Measurements from ENCODE around the gene CPEB3.

CPEB3 gene

DNA sequence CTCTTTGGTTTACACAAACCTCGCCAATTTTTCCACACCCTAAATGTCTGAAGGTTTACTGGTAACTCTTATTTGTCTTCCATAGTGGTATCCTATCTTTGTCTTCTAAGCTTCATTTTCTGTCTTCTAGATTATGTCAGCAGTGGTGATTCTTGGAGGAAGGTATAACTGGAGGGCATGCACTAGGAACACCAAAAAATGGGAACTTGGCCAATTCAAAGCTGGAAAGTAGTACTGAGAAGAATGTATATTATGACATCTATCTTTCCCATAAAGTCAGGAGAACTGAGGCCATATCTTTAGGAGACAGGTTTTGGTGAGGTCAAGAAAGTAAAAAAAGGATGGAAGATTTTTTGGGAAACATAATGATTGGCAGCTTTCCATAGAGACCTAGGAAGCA, 113.3 kb downstream of the CPEB3 start:
- no peaks in the 10 kb centered on the region for H3K9me3 ChIP-seq (ENCODE audit: control insufficient read depth, low read length)
- WGBS, 2 experiments (ENCODE audit: insufficient coverage in 2 of 2) = 80% methylated on average over 1 of the region's 1 CpG; no CpG with 5 or more reads in 1 of the 2 experiments
- H3K36me3 ChIP-seq (ENCODE audit: control insufficient read depth, insufficient read depth, low read length) = no peaks in the 10 kb centered on the region
- no peak overlapping the region for H3K4me3 ChIP-seq (ENCODE audit: extremely low read depth, insufficient read depth, low read length, poor library complexity, severe bottlenecking)
- H3K4me1 ChIP-seq (ENCODE audit: control insufficient read depth, insufficient read depth, low read length, poor library complexity, severe bottlenecking) = no peaks in the 10 kb centered on the region
- H3K27ac ChIP-seq (ENCODE audit: low read depth, low read length, severe bottlenecking) = no peak overlapping the region

DNA sequence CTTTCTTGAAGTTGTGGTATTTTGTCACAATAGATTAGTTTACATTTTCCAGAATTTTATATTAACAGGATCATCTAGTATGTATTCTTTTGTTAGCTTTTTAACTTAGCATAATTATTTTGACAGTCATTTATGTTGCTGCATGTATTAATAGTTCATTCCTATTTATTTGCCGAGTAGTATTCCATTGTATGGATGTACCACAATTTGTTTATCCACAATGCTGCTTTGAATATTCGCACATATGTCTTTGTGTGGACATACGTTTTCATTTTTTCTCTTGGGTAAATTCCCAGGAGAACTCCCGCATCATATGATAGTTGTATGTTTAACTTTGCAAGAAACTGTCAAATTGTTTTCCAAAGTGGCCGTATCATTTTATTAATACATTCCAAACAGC, 115.7 kb downstream of the CPEB3 start:
- H3K4me3 ChIP-seq (ENCODE audit: extremely low read depth, insufficient read depth, low read length, poor library complexity, severe bottlenecking) = no peak overlapping the region
- WGBS, 2 experiments (ENCODE audit: insufficient coverage in 2 of 2) = 79 to 94% methylated on average over 3 to 4 of the region's 5 CpGs

DNA sequence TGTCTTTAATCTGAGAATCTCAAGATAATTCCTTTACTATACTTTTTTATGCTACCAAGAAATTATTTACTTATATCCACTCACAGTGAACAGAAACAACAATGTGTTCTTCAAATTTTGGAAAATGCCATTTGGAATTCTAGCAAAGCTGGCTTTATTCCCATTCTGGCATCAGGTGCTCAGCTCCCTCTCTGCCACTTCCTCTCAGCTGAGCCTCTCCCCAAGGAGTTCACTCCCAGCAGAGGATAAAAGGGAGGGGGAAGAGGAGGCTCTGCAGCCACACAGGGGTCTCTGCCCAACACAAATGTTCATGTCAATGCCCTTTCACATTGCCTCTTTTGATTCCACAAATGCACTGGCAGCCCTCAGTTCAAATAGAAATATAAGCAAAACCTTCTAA, 116.9 kb downstream of the CPEB3 start:
- Histone ChIP-seq H3K36me3 (ENCODE audit: control insufficient read depth, insufficient read depth, low read length) (no peaks in the 10 kb centered on the region), H3K27ac (ENCODE audit: low read depth, low read length, severe bottlenecking) (no peak overlapping the region), H3K4me1 (ENCODE audit: control insufficient read depth, insufficient read depth, low read length, poor library complexity, severe bottlenecking) (no peaks in the 10 kb centered on the region), H3K4me3 (ENCODE audit: extremely low read depth, insufficient read depth, low read length, poor library complexity, severe bottlenecking) (no peak overlapping the region), H3K9me3 (ENCODE audit: control insufficient read depth, low read length) (no peaks in the 10 kb centered on the region)

More for the DNA sequence above, 115.7 kb downstream of the CPEB3 start:
- Histone ChIP-seq H3K36me3 (ENCODE audit: control insufficient read depth, insufficient read depth, low read length) (no peaks in the 10 kb centered on the region), H3K27ac (ENCODE audit: low read depth, low read length, severe bottlenecking) (no peak overlapping the region), H3K9me3 (ENCODE audit: control insufficient read depth, low read length) (no peaks in the 10 kb centered on the region), H3K4me1 (ENCODE audit: control insufficient read depth, insufficient read depth, low read length, poor library complexity, severe bottlenecking) (no peaks in the 10 kb centered on the region)

DNA sequence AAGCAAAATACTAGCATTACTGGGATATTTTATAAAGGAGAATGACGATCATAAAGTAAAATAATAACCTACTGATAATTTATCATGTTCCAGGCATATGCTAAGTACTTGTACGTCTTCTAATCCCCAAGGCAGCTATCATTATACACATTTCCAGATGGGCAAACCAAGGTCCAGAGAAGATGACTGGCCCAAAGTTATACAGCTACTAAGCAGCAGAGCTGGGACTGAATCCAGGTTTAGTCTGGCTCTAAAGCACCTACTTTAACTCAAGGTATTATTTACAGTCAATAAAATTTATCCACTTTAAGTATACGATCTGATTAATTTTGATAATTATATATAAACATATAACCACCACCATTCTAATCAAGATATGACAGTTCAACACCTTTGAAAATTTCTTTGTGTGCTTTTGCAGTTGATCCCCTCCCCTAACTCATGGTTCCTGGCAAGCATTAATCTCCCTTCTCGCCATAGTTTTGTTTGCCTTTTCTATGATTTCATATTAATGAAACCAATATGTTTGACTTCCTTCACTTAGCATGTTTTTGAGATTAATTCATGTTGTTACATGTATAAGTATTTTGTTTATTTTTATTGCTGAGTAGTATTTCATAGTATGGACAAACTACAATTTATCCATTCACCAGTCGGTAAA, 126.7 kb downstream of the CPEB3 start:
- no peaks in the 10 kb centered on the region for H3K4me1 ChIP-seq (ENCODE audit: control insufficient read depth, insufficient read depth, low read length, poor library complexity, severe bottlenecking)
- peaks cover 10% of the 10 kb centered on the region for H3K9me3 ChIP-seq (ENCODE audit: control insufficient read depth, low read length)
- no peak overlapping the region for H3K27ac ChIP-seq (ENCODE audit: low read depth, low read length, severe bottlenecking)
- 87 to 100% methylated on average over 1 to 2 of the region's 5 CpGs for WGBS, 2 experiments (ENCODE audit: insufficient coverage in 2 of 2)
- no peak overlapping the region for H3K4me3 ChIP-seq (ENCODE audit: extremely low read depth, insufficient read depth, low read length, poor library complexity, severe bottlenecking)
- no peaks in the 10 kb centered on the region for H3K36me3 ChIP-seq (ENCODE audit: control insufficient read depth, insufficient read depth, low read length)

DNA sequence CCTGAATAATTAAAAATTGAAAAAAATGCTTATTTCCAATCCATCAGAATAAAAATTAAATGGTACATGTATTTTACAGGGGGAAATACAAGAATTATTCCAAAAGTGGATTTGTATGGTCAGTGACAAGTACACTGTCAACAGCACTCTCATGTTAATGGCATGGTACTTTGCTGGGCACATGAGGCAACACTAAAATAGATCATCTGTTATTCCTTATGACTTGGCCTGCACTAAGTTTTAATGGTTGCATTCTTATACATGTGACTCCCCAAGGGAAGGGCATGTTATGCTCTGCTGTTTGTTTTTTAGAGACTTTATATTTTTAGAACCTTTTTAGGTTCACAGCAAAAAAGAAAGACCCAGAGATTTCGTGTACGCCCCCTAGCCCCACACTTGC, 128.3 kb downstream of the CPEB3 start:
- WGBS, 2 experiments (ENCODE audit: insufficient coverage in 2 of 2) = no CpG with 5 or more reads among the region's 2 CpGs
- Histone ChIP-seq H3K4me3 (ENCODE audit: extremely low read depth, insufficient read depth, low read length, poor library complexity, severe bottlenecking) (no peak overlapping the region), H3K36me3 (ENCODE audit: control insufficient read depth, insufficient read depth, low read length) (no peaks in the 10 kb centered on the region), H3K9me3 (ENCODE audit: control insufficient read depth, low read length) (peaks cover 10% of the 10 kb centered on the region), H3K27ac (ENCODE audit: low read depth, low read length, severe bottlenecking) (no peak overlapping the region), H3K4me1 (ENCODE audit: control insufficient read depth, insufficient read depth, low read length, poor library complexity, severe bottlenecking) (no peaks in the 10 kb centered on the region)

DNA sequence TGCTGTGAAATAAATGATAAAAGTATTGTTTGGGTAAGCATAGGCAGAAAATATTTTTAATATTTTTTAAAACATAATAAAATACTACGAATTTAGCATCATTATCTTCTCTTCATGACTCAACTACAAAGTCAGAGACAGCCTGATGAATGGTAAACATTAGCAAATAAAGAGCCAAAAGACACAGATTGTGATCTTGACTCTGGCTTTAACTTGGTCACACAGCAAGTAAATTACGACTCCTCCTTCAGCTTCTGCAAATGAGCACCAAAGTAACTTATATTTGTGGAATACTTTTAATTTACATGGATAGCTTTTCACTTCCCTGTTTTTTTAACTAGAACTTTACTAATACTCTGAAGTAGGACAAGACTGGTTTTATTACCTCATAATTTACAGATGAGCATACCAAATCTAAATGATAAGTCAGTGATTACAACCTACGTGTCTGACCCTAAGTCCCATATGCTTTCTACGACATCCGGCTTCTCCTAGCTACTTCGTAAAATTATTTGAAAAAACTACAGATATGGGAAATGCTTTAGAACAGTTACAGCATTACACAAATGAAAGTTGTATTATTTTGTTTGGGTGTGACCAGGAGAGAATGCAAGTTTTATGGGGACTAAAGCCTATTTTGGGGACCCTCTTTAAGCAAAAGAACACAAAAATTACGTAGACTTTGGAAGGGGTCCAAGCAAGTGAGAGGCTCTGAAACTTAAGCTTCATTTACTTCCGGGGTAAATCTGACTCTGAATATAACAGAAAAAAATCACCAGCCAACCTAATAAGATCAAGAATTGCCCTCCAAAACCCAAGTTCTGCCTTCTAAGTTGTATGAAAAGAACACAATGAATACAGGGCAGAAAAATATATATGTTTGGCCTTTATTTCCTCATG, 133.8 kb downstream of the CPEB3 start:
- 90 to 91% methylated on average over 2 to 4 of the region's 8 CpGs for WGBS, 2 experiments (ENCODE audit: insufficient coverage in 2 of 2)
- no peak overlapping the region for H3K27ac ChIP-seq (ENCODE audit: low read depth, low read length, severe bottlenecking)
- H3K4me3 ChIP-seq (ENCODE audit: extremely low read depth, insufficient read depth, low read length, poor library complexity, severe bottlenecking) = no peak overlapping the region
- H3K9me3 ChIP-seq (ENCODE audit: control insufficient read depth, low read length) = no peaks in the 10 kb centered on the region
- H3K36me3 ChIP-seq (ENCODE audit: control insufficient read depth, insufficient read depth, low read length) = no peaks in the 10 kb centered on the region
- H3K4me1 ChIP-seq (ENCODE audit: control insufficient read depth, insufficient read depth, low read length, poor library complexity, severe bottlenecking) = no peaks in the 10 kb centered on the region

DNA sequence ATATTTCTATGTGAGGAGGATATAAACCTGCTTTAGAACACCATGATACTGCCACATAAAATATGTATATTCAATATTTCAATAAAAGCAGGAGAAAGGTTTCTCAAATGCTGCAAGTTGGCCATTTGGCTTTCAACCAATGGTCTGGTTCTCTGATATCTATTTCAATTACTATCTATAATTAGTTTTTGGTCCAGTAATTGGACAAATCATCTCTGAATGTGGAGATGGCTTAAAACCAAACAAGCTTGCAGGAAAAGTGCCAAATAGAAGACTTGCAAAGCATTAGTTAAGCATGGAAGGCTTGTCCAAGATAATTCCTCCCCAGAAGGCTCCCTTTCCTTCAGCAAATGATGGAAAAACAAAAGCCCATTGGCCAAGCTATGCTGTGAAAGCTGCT, 140.1 kb downstream of the CPEB3 start:
- H3K36me3 ChIP-seq (ENCODE audit: control insufficient read depth, insufficient read depth, low read length) = no peaks in the 10 kb centered on the region
- no peak overlapping the region for H3K27ac ChIP-seq (ENCODE audit: low read depth, low read length, severe bottlenecking)
- H3K9me3 ChIP-seq (ENCODE audit: control insufficient read depth, low read length) = no peaks in the 10 kb centered on the region
- H3K4me3 ChIP-seq (ENCODE audit: extremely low read depth, insufficient read depth, low read length, poor library complexity, severe bottlenecking) = no peak overlapping the region
- H3K4me1 ChIP-seq (ENCODE audit: control insufficient read depth, insufficient read depth, low read length, poor library complexity, severe bottlenecking) = no peaks in the 10 kb centered on the region

DNA sequence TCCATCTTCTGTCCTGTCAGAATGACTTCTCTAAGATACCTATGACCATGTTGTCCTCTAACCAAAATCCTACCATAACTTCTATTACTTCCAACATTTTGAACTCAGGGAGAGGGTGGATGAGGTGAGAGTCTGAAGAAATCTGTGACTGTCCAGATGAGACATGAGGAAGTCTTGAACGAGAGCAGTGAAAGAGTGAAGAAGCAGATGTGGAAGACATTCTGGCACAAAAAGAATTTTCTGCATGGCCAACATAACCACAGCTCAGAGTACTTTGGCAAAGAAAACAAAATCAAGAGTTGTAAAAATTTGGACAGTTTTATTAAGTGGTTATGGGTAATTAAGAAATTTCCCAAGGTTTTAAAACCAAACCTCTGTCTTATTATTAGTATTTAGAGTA, 141.6 kb downstream of the CPEB3 start:
- Histone ChIP-seq H3K27ac (ENCODE audit: low read depth, low read length, severe bottlenecking) (no peak overlapping the region), H3K4me1 (ENCODE audit: control insufficient read depth, insufficient read depth, low read length, poor library complexity, severe bottlenecking) (no peaks in the 10 kb centered on the region), H3K36me3 (ENCODE audit: control insufficient read depth, insufficient read depth, low read length) (no peaks in the 10 kb centered on the region), H3K4me3 (ENCODE audit: extremely low read depth, insufficient read depth, low read length, poor library complexity, severe bottlenecking) (no peak overlapping the region), H3K9me3 (ENCODE audit: control insufficient read depth, low read length) (no peaks in the 10 kb centered on the region)
- WGBS, 2 experiments (ENCODE audit: insufficient coverage in 2 of 2) = 100% methylated on average over 1 of the region's 1 CpG; no CpG with 5 or more reads in 1 of the 2 experiments

DNA sequence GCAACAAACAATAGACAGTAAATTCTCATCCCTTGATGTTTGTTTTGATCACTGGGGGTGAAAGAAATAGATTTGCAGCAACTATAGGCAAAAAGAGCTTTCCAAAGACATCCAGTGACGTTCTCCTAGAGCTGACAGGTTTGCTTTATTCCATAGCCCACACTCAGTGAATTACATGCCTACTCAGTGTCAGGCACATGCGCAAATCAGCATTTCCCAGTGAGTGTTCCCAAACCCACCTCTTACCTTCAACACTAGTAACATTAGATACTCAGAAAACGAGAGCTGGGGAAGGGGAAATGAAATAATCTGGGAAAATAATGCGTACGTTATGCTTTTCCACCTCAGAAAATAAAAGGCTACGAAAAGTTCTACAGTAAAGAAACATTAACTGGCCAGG, 144.1 kb downstream of the CPEB3 start:
- no peaks in the 10 kb centered on the region for H3K4me1 ChIP-seq (ENCODE audit: control insufficient read depth, insufficient read depth, low read length, poor library complexity, severe bottlenecking)
- H3K36me3 ChIP-seq (ENCODE audit: control insufficient read depth, insufficient read depth, low read length) = no peaks in the 10 kb centered on the region
- H3K4me3 ChIP-seq (ENCODE audit: extremely low read depth, insufficient read depth, low read length, poor library complexity, severe bottlenecking) = no peak overlapping the region
- 90 to 95% methylated on average over 3 to 5 of the region's 6 CpGs for WGBS, 2 experiments (ENCODE audit: insufficient coverage in 2 of 2)
- H3K9me3 ChIP-seq (ENCODE audit: control insufficient read depth, low read length) = no peaks in the 10 kb centered on the region
- no peak overlapping the region for H3K27ac ChIP-seq (ENCODE audit: low read depth, low read length, severe bottlenecking)

DNA sequence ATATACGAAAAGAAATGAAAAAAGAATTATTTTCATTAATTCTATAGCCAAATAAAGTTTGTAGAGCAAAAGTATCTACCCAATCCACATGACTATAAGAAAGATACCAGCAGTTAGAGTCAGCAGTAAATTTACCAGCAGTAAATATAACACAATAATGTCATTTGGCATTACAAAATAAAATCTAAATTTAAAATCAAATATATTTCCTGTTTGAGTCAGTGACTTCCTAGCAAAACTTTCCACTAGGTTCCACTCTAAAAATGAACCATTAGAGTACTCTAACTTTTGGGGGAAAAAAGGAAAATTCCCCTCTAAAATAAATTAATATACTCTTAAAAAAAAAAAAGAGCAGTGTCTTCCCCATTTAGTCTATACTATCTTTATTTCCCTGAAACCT, 144.8 kb downstream of the CPEB3 start:
- no peak overlapping the region for H3K4me3 ChIP-seq (ENCODE audit: extremely low read depth, insufficient read depth, low read length, poor library complexity, severe bottlenecking)
- no peaks in the 10 kb centered on the region for H3K36me3 ChIP-seq (ENCODE audit: control insufficient read depth, insufficient read depth, low read length)
- WGBS, 2 experiments (ENCODE audit: insufficient coverage in 2 of 2) = no CpG with 5 or more reads among the region's 1 CpG
- H3K9me3 ChIP-seq (ENCODE audit: control insufficient read depth, low read length) = no peaks in the 10 kb centered on the region
- no peak overlapping the region for H3K27ac ChIP-seq (ENCODE audit: low read depth, low read length, severe bottlenecking)
- no peaks in the 10 kb centered on the region for H3K4me1 ChIP-seq (ENCODE audit: control insufficient read depth, insufficient read depth, low read length, poor library complexity, severe bottlenecking)

DNA sequence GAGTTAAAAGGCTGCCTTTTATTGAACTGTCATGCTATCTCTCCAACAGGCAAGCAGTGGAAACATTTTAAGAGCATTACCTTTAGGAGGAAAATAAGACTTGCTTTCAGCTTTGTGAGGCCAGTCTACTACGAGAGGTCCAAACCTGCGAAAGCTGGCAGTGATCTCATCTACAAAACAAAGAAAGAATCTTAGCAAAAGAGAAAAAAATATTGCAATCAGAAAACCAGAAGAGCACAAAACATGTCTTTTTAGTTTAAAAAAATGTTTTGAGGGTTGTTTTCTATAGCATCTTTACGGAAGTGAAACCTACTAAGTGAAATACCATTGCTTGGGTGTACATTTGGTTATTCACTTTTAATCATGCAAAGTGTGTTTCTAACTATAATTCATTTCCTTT, 147.9 kb downstream of the CPEB3 start:
- Histone ChIP-seq H3K9me3 (ENCODE audit: control insufficient read depth, low read length) (no peaks in the 10 kb centered on the region), H3K27ac (ENCODE audit: low read depth, low read length, severe bottlenecking) (no peak overlapping the region), H3K4me3 (ENCODE audit: extremely low read depth, insufficient read depth, low read length, poor library complexity, severe bottlenecking) (no peak overlapping the region), H3K36me3 (ENCODE audit: control insufficient read depth, insufficient read depth, low read length) (no peaks in the 10 kb centered on the region), H3K4me1 (ENCODE audit: control insufficient read depth, insufficient read depth, low read length, poor library complexity, severe bottlenecking) (no peaks in the 10 kb centered on the region)
- WGBS, 2 experiments (ENCODE audit: insufficient coverage in 2 of 2) = 100% methylated on average over 1 of the region's 3 CpGs; no CpG with 5 or more reads in 1 of the 2 experiments
